H1 (cell line): ENCODE data around the gene MYMX. TPM values are rescaled to one million over a fixed set of nuclear protein-coding genes. Genes with fewer than 3 reads are reported as not detected.

ENCODE experiments used
- CTCF ChIA-PET: fragments of 300-600 bp; sonication (Branson Sonifier 250); formaldehyde crosslinking; loops from one replicate; lab custom pipeline; 2021; ENCODE audit not compliant: partially characterized antibody; lab: Charles Lee
- POLR2A ChIA-PET: fragments of 300-600 bp; sonication (Branson Sonifier 250); formaldehyde crosslinking; loops from one replicate; lab custom pipeline; 2021; ENCODE audit warnings: inconsistent platforms; ENCODE audit not compliant: partially characterized antibody; lab: Charles Lee
- DNase-seq, 2 experiments: peaks; one replicate each; pipeline versions ENCODE4 v3.0.0 to v3.0.0-alpha.2; 2010 to 2022; ENCODE audit warnings: low spot score in 2 of 2, low read depth in 1 of 2, mixed read lengths in 1 of 2
- FAIRE-seq: peaks from 2 replicates; lab custom pipeline; 2011; peaks lifted over from hg19 to GRCh38; lab: Jason Lieb, UNC
- H2AFZ ChIP-seq: 2 replicates; pipeline ENCODE4 v1.8.1; 2012; ENCODE audit warnings: low read length, inconsistent platforms
- H2AK5ac ChIP-seq: 2 replicates; pipeline ENCODE4 v1.6.1; 2013; ENCODE audit warnings: low read depth, low read length
- H2BK120ac ChIP-seq: replicated peaks from 2 replicates; pipeline ENCODE3; 2013; ENCODE audit warnings: low read depth, low read length, inconsistent platforms
- H2BK12ac ChIP-seq: 2 replicates; pipeline ENCODE4 v1.6.1; 2013; ENCODE audit warnings: low read depth, low read length
- H2BK15ac ChIP-seq: 2 replicates; pipeline ENCODE4 v1.6.1; 2013; ENCODE audit warnings: low read length
- H2BK20ac ChIP-seq: 2 replicates; pipeline ENCODE4 v1.6.1; 2013; ENCODE audit warnings: low read length
- H2BK5ac ChIP-seq: 2 replicates; pipeline ENCODE4 v1.6.1; 2013; ENCODE audit warnings: low read depth, low read length
- H3K14ac ChIP-seq: 2 replicates; pipeline ENCODE4 v1.6.1; 2013; ENCODE audit warnings: inconsistent platforms; ENCODE audit not compliant: insufficient read length
- H3K18ac ChIP-seq: 2 replicates; pipeline ENCODE4 v1.6.1; 2013; ENCODE audit warnings: low read length; ENCODE audit errors: extremely low read depth
- H3K23ac ChIP-seq: 2 replicates; pipeline ENCODE4 v1.6.1; 2013; ENCODE audit warnings: inconsistent platforms; ENCODE audit not compliant: insufficient read length
- H3K23me2 ChIP-seq: 2 replicates; pipeline ENCODE4 v1.6.1; 2013; ENCODE audit warnings: low read depth, low read length
- H3K27ac ChIP-seq: 2 replicates; pipeline ENCODE4 v1.6.1; 2011; ENCODE audit warnings: low read depth, low read length, inconsistent platforms
- H3K27me3 ChIP-seq, 4 experiments: replicated peaks in 1 of 4; 1 replicate in 1 of 4; 2 replicates in 3 of 4; pipeline versions ENCODE4 v1.6.1 to v1.8.1; 2011 to 2013; ENCODE audit warnings: low read length in 3 of 4, mild to moderate bottlenecking in 3 of 4, inconsistent platforms in 2 of 4, mixed read lengths in 2 of 4, moderate library complexity in 1 of 4; ENCODE audit not compliant: control insufficient read depth in 3 of 4, insufficient read depth in 3 of 4; ENCODE audit errors: extremely low read depth in 1 of 4
- H3K36me3 ChIP-seq, 4 experiments: 2 replicates each; pipeline versions ENCODE4 v1.6.1 to v1.8.1; 2011 to 2013; ENCODE audit warnings: mild to moderate bottlenecking in 4 of 4, low read length in 3 of 4, moderate library complexity in 2 of 4, control low read depth in 1 of 4, inconsistent platforms in 1 of 4; ENCODE audit not compliant: insufficient read depth in 4 of 4, control insufficient read depth in 2 of 4
- H3K4ac ChIP-seq: replicated peaks from 2 replicates; pipeline ENCODE3; 2013; ENCODE audit warnings: low read length, low read depth, mixed read lengths, inconsistent platforms; ENCODE audit not compliant: insufficient read length
- H3K4me1 ChIP-seq, 4 experiments: replicated peaks in 1 of 4; 1 replicate in 1 of 4; 2 replicates in 3 of 4; pipeline versions ENCODE4 v1.6.1 to v1.8.1; 2011 to 2013; ENCODE audit warnings: low read length in 3 of 4, inconsistent platforms in 2 of 4, mixed read lengths in 1 of 4; ENCODE audit not compliant: insufficient read depth in 4 of 4, control insufficient read depth in 3 of 4
- H3K4me2 ChIP-seq, 2 experiments: 2 replicates each; pipeline versions ENCODE4 v1.6.1 to v1.8.1; 2011 to 2013; ENCODE audit warnings: low read depth in 2 of 2, low read length in 2 of 2, control low read depth in 1 of 2, inconsistent platforms in 1 of 2, mild to moderate bottlenecking in 1 of 2; ENCODE audit not compliant: insufficient read depth in 1 of 2
- H3K4me3 ChIP-seq, 4 experiments: fragments of 200-600, 300-600 bp in 1 of 4; sonication (generic), shearing (Covaris generic), sonication (Bioruptor Twin) in 1 of 4; 2 replicates each; pipeline versions ENCODE4 v1.5.1 to v1.8.1; 2011 to 2016; ENCODE audit warnings: low read length in 4 of 4, low read depth in 3 of 4, control low read depth in 2 of 4, inconsistent platforms in 2 of 4, mild to moderate bottlenecking in 2 of 4, mixed read lengths in 1 of 4, moderate library complexity in 1 of 4; ENCODE audit not compliant: insufficient read depth in 2 of 4; ENCODE audit errors: extremely low read depth in 1 of 4
- H3K56ac ChIP-seq: replicated peaks from 2 replicates; pipeline ENCODE3; 2013; ENCODE audit warnings: low read depth, mild to moderate bottlenecking, mixed read lengths, low read length, inconsistent platforms; ENCODE audit not compliant: insufficient read length
- H3K79me1 ChIP-seq: 2 replicates; pipeline ENCODE4 v1.6.1; 2013; ENCODE audit warnings: low read depth, low read length, control low read depth
- H3K79me2 ChIP-seq, 2 experiments: 2 replicates each; pipeline versions ENCODE4 v1.6.1 to v1.8.1; 2012 to 2013; ENCODE audit warnings: low read length in 2 of 2, mild to moderate bottlenecking in 2 of 2, inconsistent platforms in 1 of 2; ENCODE audit not compliant: insufficient read depth in 2 of 2, control insufficient read depth in 1 of 2
- H3K9ac ChIP-seq, 4 experiments: replicated peaks in 1 of 4; 1 replicate in 1 of 4; 2 replicates in 3 of 4; pipeline versions ENCODE4 v1.6.1 to v1.8.1; 2011 to 2013; ENCODE audit warnings: low read depth in 3 of 4, low read length in 3 of 4, control low read depth in 2 of 4, mild to moderate bottlenecking in 2 of 4, moderate library complexity in 2 of 4, inconsistent platforms in 1 of 4; ENCODE audit errors: extremely low read depth in 1 of 4
- H3K9me3 ChIP-seq, 2 experiments: 2 replicates each; pipeline versions ENCODE4 v1.6.1 to v1.8.1; 2012 to 2013; ENCODE audit warnings: mild to moderate bottlenecking in 2 of 2, moderate library complexity in 2 of 2, control low read depth in 1 of 2, inconsistent platforms in 1 of 2, low read depth in 1 of 2, low read length in 1 of 2, mixed read lengths in 1 of 2; ENCODE audit not compliant: insufficient read depth in 2 of 2
- H4K20me1 ChIP-seq, 2 experiments: replicated peaks in 1 of 2; 2 replicates each; pipeline versions ENCODE3 to v1.8.1; 2011 to 2013; ENCODE audit warnings: inconsistent platforms in 2 of 2, low read length in 2 of 2, mild to moderate bottlenecking in 1 of 2; ENCODE audit not compliant: insufficient read depth in 2 of 2, control insufficient read depth in 1 of 2
- H4K5ac ChIP-seq: 2 replicates; pipeline ENCODE4 v1.6.1; 2013; ENCODE audit warnings: low read length, low read depth, mixed read lengths, inconsistent platforms; ENCODE audit not compliant: insufficient read length
- H4K8ac ChIP-seq: 2 replicates; pipeline ENCODE4 v1.8.0; 2013; ENCODE audit warnings: mild to moderate bottlenecking, moderate library complexity, low read length, inconsistent platforms; ENCODE audit not compliant: insufficient read depth; ENCODE audit errors: extremely low read depth
- H4K91ac ChIP-seq: replicated peaks from 2 replicates; pipeline ENCODE3; 2013; ENCODE audit warnings: low read length, mixed read lengths, inconsistent platforms; ENCODE audit not compliant: insufficient read length
- BCL11A ChIP-seq, 2 experiments: IDR thresholded peaks; one replicate each; pipeline ENCODE4 v1.6.1; 2011; ENCODE audit warnings: low read depth in 2 of 2, low read length in 2 of 2, mild to moderate bottlenecking in 2 of 2
- GABPA ChIP-seq: IDR thresholded peaks from 2 replicates; pipeline ENCODE4 v1.6.1; 2011; ENCODE audit warnings: mild to moderate bottlenecking, low read length, moderate library complexity, borderline replicate concordance; ENCODE audit not compliant: insufficient read depth
- JUN ChIP-seq: IDR thresholded peaks from 2 replicates; pipeline ENCODE4 v1.6.1; 2011; ENCODE audit warnings: low read depth, mild to moderate bottlenecking, improper control_type of control experiment, low read length
- NRF1 ChIP-seq: IDR thresholded peaks from 2 replicates; pipeline ENCODE4 v1.6.1; 2011; ENCODE audit warnings: mild to moderate bottlenecking, low read depth, low read length, improper control_type of control experiment
- RXRA ChIP-seq: IDR thresholded peaks from 2 replicates; pipeline ENCODE4 v1.6.1; 2011; ENCODE audit warnings: low read depth, mild to moderate bottlenecking, low read length, moderate library complexity; ENCODE audit not compliant: insufficient read depth
- SAP30 ChIP-seq: fragments of 300-600 bp; sonication (generic); IDR thresholded peaks from 2 replicates; pipeline ENCODE4 v1.7.1; 2012; ENCODE audit warnings: low read length, moderate library complexity, mild to moderate bottlenecking, inconsistent platforms; ENCODE audit not compliant: insufficient read depth, insufficient replicate concordance
- SIN3A ChIP-seq, 2 experiments: IDR thresholded peaks in 1 of 2; conservative IDR thresholded peaks in 1 of 2; 2 replicates each; pipeline ENCODE4 v1.6.1; 2011 to 2012; ENCODE audit warnings: low read length in 2 of 2, improper control_type of control experiment in 1 of 2, low read depth in 1 of 2, mild to moderate bottlenecking in 1 of 2
- SP1 ChIP-seq: IDR thresholded peaks from 2 replicates; pipeline ENCODE4 v1.6.1; 2011; ENCODE audit warnings: low read depth, low read length
- TAF1 ChIP-seq: IDR thresholded peaks from 2 replicates; pipeline ENCODE4 v1.6.1; 2011; ENCODE audit warnings: mild to moderate bottlenecking, low read depth, low read length
- YY1 ChIP-seq: IDR thresholded peaks from 2 replicates; pipeline ENCODE4 v1.6.1; 2011; ENCODE audit warnings: low read depth, mild to moderate bottlenecking, low read length
- WGBS, 2 experiments: shearing (Covaris generic) in 1 of 2; methylation state at CpG; one replicate each; pipeline versions ENCODE4 v1.1.6 to v1.1.7; 2013 to 2015; ENCODE audit warnings: low lambda C conversion rate in 2 of 2, mixed read lengths in 2 of 2, inconsistent platforms in 1 of 2, low coverage in 1 of 2, missing lambda C conversion rate in 1 of 2; ENCODE audit not compliant: insufficient replicate concordance in 2 of 2, insufficient coverage in 1 of 2, insufficient read length in 1 of 2; ENCODE audit errors: extremely low coverage in 1 of 2, missing lambda C conversion rate in 1 of 2; 5-methylcytosine and 5-hydroxymethylcytosine counted together
- polyA plus RNA-seq, 7 experiments: library from polyadenylated mRNA; depleted of rRNA in 3 of 7; stranded (reverse) in 5 of 7; unstranded in 2 of 7; fragments of >200 nt in 5 of 7; fragments of 200-250 nt in 2 of 7; gene quantifications; 1 replicate in 5 of 7; 2 replicates in 1 of 7; 4 replicates in 1 of 7; pipeline versions ENCODE4 v1.2.1 to v1.2.3, GENCODE V29; 2011 to 2013; ENCODE audit warnings: missing spikeins in 2 of 7, mixed read lengths in 2 of 7
- total RNA-seq: library from RNA; stranded (reverse); fragmentation: NEBNext Ultra II Directional; extraction: Animal tissue kit (Norgen Biotek cat#: 25700); gene quantifications from 2 replicates; pipeline ENCODE4 v1.2.1, GENCODE V29; 2021

Gene MYMX
- total and polyA plus RNA-seq, 2 of the 8 experiments (the other 6 are each of a cell fraction or from before 2014, with no cell fraction given), result 4.7 to 6.9 TPM

DNA sequence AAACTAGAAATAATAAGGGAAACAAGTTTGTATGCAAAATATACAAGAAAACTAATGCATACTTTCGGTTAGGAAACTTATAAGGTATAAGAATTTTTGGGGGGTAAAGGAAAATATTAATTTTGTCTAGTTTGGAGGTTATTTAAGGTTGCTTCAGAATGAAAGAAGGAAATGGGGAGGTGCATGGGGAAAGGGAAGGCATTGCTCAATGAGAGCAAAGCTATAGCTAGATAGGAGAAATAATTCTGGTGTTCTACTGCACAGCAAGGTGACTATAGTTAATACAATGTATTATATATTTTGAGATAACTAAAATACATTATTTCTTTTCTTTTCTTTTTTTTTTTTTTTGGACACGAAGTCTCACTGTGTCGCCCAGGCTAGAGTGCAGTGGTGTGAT is 5.4 kb upstream of the MYMX start:
- 97 to 100% methylated on average over 1 to 3 of the region's 3 CpGs for WGBS, 2 experiments
- H2AK5ac ChIP-seq, result no peak overlapping the region
- no peak overlapping the region for H3K4me2 ChIP-seq
- no peak overlapping the region for H2AFZ ChIP-seq
- no peak overlapping the region for H3K14ac ChIP-seq
- ChIA-PET POLR2A (no interaction called here), CTCF (interaction anchor here (0.9 to 8.0 kb wide), 4 partner anchors 8 to 35 kb away, joined by 3 to 51 read pairs (median 14); partner anchors contain the start of gene SLC29A1)
- TF ChIP-seq SAP30 (no peak), YY1 (no peak), SP1 (no peak), TAF1 (no peak), SIN3A (conservative IDR thresholded peaks at IDR 0.05 in 1 of 2, IDR thresholded peaks at IDR 0.05 in 1 of 2; ENCODE audit: low read depth in 1 of 2, low read length in 2 of 2) (no peak), RXRA (no peak), JUN (no peak), GABPA (no peak), BCL11A (IDR thresholded peaks at IDR 0.05; ENCODE audit: low read depth in 2 of 2, low read length in 2 of 2) (no peak), NRF1 (no peak)
- no peak overlapping the region for H2BK5ac ChIP-seq
- no peaks in the 10 kb centered on the region for H3K9me3 ChIP-seq
- FAIRE-seq (no peak), DNase-seq (no peak)
- peaks cover 4 to 15% (median 8%) of the 10 kb centered on the region in 4 experiments for H3K4me1 ChIP-seq
- H3K56ac ChIP-seq, result no peak overlapping the region
- H3K18ac ChIP-seq, result no peak overlapping the region
- H3K79me1 ChIP-seq, result no peaks in the 10 kb centered on the region; the same call in 1 of the 2 replicates
- H3K36me3 ChIP-seq, result no peaks in the 10 kb centered on the region
- no peak overlapping the region for H3K23ac ChIP-seq
- H3K27me3 ChIP-seq, result no peaks in the 10 kb centered on the region
- H2BK12ac ChIP-seq, result no peak overlapping the region
- no peaks in the 10 kb centered on the region; the same call in 1 of the 2 replicates for H3K23me2 ChIP-seq
- H3K79me2 ChIP-seq, result no peaks in the 10 kb centered on the region
- H2BK20ac ChIP-seq, result no peak overlapping the region
- no peaks in the 10 kb centered on the region for H4K20me1 ChIP-seq
- H3K27ac ChIP-seq, result no peak overlapping the region
- no peak overlapping the region for H4K8ac ChIP-seq
- H3K4ac ChIP-seq, result no peak overlapping the region
- H3K4me3 ChIP-seq, result no peak overlapping the region
- no peak overlapping the region for H4K5ac ChIP-seq
- no peak overlapping the region for H4K91ac ChIP-seq
- H2BK120ac ChIP-seq, result no peak overlapping the region
- H2BK15ac ChIP-seq, result no peak overlapping the region
- no peak overlapping the region for H3K9ac ChIP-seq
